HG03565 (cell line): ENCODE data around the gene RMND1.
"Not testable (repeated sequence)": the region's sequence is repeated elsewhere in the genome, so short reads cannot be mapped to it uniquely, and the experiment has no call there.

ENCODE experiments used
- ATAC-seq: cut with Tn5 transposase; IDR thresholded peaks from one replicate; pipeline ENCODE4 v1.9.1; 2021; ENCODE audit warnings: mild to moderate bottlenecking, moderate library complexity; ENCODE audit not compliant: unreplicated experiment

Gene RMND1

DNA sequence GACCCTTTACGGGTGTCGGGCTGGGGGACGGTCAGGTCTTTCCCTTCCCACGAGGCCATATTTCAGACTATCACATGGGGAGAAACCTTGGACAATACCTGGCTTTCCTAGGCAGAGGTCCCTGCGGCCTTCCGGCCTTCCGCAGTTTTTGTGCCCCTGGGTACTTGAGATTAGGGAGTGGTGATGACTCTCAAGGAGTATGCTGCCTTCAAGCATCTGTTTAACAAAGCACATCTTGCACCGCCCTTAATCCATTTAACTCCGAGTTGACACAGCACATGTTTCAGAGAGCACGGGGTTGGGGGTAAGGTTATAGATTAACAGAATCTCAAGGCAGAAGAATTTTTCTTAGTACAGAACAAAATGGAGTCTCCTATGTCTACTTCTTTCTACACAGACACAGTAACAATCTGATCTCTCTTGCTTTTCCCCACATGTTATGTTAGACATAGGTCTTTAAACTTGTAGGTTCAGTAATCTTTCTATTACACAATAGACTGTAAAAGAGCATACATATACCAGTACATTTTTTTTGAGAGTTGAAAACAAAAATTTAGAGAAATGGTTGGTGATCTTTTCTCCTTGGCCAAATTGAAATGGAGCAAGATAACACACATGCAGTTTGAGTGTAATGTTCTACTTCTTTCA lies 3.9 kb upstream of the RMND1 start:
- not testable (repeated sequence) for ATAC-seq

DNA sequence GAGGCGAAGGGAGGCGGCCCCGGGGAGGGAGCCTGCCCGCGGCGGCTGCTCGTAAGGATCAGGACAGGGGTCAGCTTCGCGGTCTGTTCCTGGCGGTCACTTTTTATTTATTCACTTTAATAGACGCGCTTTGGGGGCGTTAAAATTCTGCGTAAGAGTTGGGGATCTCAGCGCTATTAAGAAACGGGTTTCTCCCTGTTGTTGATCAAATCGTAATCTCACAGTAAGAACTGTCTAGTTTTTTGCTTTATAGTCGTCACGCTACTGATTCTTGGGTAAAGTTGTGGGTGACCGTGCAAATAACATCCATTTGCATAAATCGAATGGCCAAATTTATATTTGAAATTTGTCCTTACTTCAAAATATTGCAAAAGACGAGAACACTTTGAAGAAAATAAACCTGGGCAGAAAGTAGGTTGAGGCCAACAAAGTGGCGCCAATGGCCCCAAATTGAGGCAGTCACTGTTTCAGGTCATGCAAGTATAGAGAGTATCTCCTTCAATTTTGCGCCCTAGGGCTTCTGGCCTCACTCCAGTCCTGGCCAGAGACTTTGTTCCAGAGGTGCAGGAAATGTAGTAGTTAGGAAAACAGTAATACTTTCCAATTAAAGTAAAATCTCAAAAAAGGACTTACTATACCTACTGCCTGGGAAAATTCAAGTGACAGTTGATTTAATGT lies 963 bp upstream of the RMND1 start:
- no peak for ATAC-seq

DNA sequence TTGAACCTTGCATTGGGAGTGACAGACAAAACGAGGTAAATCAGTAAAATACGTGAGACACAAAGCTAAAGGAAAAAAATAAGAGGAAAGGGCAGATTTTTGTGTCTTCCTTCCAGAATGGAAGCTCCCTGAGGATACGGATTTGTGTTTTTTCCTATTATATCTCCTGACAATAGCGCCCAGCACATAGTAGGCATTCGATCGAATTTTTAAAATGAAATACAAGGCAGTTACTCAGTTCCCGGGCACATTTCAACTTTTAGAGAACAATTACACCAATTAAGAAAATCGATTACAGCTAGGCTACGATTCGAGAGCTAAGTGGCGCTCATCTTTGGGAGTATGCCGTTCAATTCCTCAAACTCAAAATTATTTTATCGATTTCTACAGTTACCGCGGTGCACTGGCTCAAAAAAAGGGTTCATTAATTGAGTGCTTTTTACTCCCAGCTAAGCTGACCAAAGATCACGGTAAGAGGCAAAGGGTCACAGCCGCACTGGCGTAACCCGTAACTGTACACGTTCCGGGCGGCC lies 443 bp downstream of the RMND1 start:
- no peak for ATAC-seq

DNA sequence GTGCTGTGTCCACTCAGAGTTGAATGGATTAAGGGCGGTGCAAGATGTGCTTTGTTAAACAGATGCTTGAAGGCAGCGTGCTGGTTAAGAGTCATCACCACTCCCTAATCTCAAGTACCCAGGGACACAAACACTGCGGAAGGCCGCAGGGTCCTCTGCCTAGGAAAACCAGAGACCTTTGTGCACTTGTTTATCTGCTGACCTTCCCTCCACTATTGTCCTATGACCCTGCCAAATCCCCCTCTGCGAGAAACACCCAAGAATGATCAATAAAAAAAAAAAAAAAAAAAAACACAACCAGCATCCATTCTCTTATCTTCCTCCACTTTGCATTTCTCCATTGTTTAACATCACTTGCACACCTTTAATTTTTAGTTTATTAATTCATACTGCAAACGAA lies 998 bp downstream of the RMND1 start:
- not testable (repeated sequence) for ATAC-seq

DNA sequence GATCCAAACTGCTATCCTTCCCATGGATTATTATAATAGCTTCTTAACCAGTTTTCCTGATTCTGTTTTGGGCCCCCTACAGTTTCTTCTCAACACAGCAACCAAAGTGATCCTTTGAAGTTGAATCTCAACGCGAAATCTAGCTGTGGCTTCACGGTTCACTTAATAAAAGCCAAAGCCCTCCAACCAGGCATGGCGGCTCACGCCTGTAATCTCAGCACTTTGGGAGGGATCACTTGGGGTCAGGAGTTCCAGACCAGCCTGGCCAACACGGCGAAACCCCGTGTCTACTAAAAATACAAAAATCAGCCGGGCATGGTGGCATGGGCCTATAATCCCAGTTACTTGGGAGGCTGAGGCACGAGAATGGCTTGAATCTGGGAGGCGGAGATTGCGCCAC lies 3.3 kb downstream of the RMND1 start:
- ATAC-seq = no peak

DNA sequence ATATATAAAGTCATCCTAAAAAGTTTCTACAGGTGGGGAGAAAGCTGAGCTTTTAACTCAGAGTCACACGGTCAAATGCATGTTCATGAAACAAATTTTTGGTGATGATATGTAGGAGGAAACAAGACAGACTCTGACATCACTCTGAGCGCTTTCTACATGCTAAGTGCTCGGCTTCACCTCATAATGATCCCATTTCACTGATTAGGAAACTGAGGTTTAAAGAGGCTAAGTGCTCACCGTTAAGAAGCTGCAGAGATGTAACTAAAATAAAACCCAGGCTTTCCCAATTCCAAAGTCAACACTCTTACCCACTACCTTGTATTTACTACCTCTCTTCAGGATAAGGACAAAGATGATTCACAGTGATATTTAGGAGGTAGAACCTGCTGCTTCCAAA lies 4.7 kb downstream of the RMND1 start:
- no peak for ATAC-seq

DNA sequence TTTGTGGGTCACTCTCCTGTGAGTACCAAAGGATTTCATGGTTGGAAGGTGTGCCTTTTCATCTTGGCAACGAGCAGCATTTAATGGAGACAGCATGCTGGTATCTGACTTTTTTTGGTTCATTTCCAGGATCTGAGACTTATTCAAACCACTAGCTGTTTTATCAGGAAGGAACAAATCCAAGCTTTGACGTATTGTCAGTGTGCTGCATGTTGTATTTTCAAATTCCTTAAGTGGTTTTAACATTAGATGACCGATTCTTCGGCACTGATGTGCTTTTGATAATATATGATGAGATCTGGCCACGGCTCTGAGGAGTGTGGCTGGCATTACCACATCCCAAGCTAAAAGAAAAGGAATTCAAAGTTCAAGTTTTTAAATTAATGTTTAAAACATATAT lies 6.4 kb downstream of the RMND1 start:
- ATAC-seq = no peak

DNA sequence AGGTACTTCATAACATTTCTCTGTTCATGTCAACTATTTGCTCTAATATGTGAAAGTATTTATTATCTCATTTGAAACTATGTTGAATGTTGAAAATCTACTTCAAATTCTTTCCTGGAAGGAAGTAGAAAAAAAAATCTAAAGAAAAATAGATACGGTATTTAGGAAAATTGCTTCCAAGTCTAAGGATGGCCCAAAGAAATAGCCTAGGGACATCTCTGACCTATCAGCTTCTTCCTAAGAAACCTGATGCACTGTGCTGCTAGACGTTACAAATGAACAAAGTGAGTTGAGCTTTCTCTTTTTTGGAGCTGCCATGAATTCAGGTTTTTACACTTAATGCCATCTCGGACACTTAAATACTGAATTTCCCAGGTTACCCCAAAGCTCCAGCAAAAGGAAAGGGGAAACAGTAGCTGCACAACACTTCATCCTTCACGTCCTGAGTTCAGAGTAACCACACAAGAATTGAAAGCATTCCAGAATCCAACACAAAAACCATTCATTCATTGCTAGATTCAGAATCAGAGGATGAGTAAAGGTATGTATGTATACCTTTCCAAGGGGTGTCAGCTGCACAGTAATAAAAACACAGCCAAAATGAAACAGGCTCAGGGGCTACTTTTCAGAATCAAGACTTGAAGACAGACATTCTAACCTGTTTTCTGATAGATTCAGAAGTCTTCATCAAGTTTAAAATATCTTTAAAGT lies 7.9 kb downstream of the RMND1 start:
- ATAC-seq = no peak

DNA sequence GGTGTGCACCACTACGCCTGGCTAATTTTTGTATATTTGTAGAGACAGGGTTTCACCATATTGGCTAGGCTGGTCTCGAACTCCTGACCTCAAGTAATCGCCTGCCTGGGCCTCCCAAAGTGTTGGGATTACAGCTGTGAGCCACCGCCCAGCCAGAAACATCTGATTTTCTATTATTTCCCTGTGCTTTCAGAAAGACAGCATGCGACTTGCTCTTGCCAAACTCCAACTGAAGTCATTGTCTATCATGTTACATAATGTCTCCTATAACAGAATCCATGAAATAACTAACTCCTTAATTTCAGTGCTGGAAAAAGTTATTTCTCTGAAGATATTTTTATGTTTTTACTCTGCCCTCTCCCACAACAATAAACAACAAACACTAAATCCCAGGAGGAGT lies 8.5 kb downstream of the RMND1 start:
- ATAC-seq = no peak

DNA sequence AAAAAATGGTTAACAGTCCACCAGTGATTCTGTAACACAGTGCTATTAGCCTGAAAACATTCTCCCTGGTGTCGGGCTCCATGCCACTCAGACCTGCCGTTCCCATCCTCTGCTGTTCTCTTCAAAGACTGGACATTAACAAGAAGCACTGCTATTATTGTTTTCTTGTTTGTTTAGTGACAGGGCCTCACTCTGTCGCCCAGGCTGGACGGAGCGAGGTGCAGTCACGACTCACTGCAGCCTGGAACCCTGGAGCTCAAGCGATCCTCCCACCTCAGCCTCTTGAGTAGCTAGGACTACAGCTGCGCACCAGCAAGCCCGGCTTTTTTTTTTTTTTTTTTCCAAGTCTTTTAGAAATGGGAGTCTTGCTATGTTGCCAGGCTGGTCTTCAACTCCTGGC lies 9.6 kb downstream of the RMND1 start:
- ATAC-seq = no peak

DNA sequence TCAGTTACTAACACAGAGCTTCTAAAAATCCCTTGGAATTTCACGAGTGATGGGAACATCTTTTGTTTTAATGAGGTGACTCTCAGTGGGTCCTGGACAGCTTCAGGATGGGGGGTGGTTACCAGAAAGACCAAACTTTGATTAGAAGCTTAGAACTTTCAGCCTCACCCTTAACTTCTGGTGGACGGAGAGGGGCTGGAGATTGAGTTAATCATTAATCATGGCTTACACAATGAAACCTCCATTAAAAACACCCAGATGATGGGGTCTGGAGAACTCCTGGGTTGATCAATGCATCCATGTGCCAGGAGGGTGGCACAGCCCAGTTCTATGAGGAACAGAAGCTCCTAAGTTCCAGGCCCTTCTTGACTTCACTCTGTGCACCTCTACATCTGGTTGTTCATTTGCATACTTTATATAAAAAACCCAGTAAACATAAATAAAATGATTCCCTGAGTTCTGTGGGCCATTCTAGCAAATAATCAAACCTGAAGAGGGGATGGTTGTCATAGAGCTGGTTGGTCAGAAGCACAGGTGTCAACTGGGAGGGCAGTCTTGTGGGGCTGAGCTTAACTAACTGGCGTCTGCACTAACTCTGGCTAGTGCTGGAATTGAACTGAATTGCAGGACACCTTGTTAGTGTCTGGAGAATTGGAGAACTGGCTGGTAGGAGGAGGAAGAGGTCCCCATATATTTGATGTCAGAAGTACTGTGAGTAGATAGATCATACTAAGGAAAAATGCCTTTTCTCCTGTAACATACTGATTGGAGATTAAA lies 10.3 kb downstream of the RMND1 start:
- no peak for ATAC-seq

DNA sequence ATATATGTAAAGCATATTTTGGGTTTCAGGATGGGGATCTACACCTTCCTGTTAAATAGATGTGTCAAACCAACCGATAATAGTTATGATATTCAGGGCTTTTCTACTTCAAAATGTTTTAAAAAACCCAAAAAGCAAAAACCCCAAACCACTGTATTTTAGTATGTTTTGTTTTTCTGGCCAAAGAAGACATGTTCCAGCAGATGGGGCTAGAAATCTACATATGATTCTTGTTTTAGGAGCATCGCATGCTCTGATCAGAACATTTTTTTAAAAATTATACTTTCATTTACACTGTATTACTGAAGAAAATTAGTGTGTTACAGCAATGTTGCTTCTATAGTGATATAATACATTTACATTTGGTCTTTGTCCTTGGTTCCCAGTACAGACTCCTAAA lies 11.0 kb downstream of the RMND1 start:
- peak; percentile 35 for ATAC-seq

DNA sequence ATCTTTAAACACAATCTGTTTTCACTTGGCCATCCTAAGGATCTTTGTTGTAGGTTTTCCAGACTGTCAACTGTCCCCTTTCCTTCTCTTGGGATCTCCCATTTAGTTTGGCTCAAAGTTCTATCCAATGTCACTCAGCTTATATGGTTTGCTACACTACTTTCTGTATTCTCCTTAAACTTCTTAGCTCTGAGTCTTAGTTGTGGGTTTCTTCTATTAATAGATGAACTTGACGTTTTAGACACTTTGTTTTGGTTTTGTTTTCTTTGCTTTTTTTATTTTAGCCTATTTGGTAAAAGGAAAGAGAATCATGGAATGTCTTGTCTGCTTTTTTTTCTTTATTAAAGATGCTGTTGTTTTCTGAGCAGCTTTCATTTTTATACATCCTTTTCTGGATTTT lies 11.4 kb downstream of the RMND1 start:
- ATAC-seq = peak; percentile 56

DNA sequence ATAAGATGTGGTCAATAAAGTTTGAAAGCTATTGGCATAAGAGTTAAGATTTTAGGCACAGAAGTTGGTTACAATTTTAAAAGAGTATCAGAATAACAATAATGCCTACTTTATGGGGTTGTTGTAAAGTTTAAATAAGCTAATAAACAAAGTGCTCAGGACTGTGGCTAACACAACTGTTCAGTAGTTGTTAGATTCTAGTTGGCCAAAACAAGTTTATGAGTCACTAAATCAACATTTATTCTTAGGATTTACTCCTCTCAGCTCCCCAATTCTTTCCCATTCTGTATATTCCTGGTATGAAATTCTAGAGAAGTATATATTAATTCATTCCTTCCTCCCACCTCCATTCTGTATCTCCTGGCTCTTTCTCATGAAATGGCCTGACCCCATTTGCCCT lies 14.5 kb downstream of the RMND1 start:
- ATAC-seq = no peak

DNA sequence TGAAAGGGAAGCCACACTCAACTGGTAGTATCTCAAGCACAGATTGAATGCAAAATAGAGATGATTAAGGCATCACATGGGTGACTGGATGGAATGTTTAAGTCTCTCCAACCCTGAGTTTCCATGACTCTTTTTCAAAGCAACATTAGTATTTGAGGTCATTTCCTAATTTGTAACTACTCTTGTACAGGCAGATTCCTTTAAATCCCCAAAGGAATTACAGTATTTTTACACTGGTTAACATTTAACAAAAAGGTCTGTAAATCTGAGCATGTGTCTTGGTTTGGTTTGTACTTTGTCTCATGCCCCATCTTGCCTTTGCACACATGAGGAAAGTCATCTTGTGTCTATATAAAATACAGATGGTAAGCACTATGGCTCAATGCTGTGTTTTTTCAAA lies 15.1 kb downstream of the RMND1 start:
- ATAC-seq = no peak

DNA sequence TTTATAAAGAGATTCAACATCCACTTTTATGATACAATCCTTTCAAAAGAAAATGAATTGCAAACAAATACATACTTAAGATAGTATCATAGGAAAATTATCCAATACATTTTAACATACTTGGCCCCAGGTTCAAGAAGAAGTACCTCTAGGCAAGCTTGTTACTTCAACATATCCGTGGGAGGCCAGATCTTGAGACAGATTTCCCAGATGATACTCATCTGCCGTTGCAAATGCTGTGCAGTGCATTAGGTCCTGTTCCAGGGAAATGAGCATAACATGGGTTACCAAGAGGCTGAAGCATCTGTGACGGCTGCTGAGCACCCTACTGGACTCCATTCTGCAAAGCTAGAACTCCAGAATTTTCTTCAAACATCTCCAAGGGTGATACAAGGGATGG lies 15.6 kb downstream of the RMND1 start:
- ATAC-seq = no peak

DNA sequence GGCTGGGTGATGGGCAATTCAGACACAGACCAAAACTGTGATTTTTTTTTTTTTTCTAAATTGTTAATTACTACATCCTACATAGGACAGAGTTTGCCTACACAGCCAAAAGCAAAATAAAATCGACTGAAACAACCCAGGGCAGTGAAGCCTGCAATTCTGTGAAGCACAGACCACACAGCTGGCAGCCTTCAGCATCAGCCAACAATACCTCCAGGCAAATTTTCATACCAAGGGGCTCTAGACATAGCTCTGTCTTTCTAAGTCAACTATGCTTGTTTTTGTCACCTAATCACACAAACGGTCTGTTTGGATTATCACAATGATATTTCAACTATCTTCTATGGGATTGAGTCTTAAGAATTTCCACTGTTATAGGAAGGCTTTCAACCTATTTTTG lies 17.6 kb downstream of the RMND1 start:
- peak; percentile 48 for ATAC-seq

DNA sequence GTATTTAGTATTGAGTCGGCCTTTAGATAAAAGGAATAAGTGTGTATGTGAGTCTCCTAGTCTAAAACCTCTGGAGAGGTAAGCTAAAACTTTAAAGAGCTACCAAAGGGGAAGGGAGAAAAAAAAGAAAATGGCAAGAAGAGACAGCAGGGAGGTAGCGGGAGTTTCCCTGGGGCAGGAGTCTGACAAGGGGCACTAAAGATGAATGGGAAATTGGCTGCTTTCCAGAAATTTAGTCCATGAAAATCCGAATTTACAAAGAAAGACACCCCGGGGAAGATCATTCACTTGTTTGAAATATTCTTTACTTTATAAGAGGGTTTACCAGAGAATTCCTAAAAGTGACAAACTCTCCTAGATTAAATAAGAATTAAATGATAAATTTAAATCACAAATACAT lies 19.3 kb downstream of the RMND1 start:
- no peak for ATAC-seq

DNA sequence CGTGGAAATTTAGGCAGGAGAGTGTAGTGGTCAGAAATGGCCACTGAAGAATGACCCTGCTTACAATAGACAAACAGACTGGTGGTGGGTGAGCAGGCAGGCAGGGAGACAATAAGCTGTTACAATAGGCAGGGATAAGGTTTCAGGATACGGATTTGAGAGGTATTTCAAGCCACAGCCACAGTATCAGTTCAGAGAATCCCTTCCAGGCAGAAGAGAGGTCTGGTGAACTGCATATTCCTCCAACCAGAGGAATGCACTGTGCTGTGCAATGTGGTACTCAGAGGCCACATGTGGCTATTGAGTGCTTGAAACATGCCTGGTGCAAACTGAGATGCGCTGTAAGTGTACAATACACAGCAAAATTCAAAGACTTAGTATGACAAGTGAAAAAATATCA lies 20.6 kb downstream of the RMND1 start:
- ATAC-seq = no peak

DNA sequence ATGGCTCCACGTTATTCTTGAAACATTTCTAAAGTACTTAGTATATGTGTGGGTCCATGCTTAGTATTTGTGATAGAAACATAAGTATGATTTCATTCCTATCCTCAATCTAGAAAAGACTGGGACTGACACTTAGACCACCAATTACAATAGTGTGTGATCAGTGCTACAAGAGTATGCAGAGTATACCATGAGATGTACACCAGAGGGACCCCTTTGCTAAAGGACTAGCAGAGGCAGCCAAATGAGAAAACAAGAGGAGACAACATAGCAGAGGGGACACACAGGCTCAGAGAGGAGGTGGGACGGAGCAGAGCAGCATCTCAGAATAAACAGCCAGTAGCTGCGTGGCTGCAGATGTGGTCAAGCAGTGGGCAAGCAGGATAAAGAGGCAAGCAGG lies 21.0 kb downstream of the RMND1 start:
- ATAC-seq = no peak

DNA sequence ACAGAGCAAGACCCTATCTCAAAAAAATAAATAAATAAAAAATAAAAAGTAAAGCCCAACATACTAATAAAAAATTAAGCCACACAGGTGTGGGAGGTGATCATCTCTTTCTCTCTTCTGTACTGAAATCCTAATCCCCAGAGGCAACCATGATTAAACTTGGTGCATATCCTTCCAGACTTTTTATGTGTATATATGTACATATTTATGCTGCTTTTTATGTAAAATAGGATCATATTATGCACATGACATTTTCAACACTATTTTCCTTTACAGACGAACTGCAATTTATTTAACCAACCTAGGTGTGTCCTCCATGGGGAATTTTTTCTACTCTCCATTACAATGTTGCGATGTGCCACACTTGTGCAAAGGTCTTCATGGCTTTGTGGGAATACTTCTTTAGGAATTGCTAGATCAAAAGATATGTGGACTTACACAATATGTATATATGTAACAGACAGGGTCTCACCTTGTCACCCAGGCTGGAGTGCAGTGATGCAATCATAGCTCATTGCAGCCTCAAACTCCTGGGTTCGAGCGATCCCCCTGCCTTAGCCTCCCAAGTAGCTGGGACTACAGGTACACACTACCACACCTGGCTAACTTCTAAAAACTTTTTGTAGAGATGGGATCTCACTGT lies 23.7 kb downstream of the RMND1 start:
- no peak for ATAC-seq
